ENCODE data around the gene LAMA2. TPM values are rescaled to one million over a fixed set of nuclear protein-coding genes. Genes with fewer than 3 reads are reported as not detected.

LAMA2 gene
- total RNA-seq, 1 donor from 2014 or later = 1.8 TPM

DNA sequence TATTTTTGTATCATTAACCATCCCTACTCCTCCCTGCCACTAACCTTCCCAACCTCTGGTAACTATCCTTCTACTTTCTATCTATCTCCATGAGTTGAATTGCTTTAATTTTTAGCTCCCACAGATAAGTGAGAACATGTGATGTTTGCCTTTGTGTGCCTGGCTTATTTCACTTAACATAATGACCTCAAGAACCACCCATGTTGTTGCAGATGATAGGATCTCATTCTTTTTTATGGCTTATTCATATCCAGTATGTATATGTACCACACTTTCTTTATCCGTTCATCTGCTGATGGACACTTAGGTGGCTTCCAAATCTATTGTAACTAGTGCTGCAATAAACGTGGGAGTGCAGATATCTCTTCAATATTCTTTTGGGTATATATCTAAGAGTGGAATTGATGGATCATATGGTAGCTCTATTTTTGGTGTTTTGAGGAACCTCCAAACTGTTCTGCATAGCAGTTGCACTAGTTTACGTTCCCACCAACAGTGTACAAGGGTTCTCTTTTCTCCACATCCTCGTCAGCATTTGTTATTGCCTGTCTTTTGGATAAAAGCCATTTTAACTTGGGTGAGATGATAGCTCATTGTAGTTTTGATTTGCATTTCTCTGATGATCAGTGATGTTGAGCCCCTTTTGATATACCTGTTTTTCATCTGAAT is 625.7 kb downstream of the LAMA2 start:
- Mint-ChIP-seq H3K4me3 (ENCODE audit: unreplicated experiment) (no peak overlapping the region), H3K4me1 (ENCODE audit: low read depth, unreplicated experiment) (peaks cover 10% of the 10 kb centered on the region), H3K27ac (ENCODE audit: unreplicated experiment) (no peak overlapping the region), H3K9me3 (ENCODE audit: unreplicated experiment) (no peaks in the 10 kb centered on the region), H3K36me3 (ENCODE audit: low read depth, unreplicated experiment) (peaks cover 10% of the 10 kb centered on the region), H3K27me3 (ENCODE audit: low read depth, unreplicated experiment) (no peaks in the 10 kb centered on the region)
- Histone ChIP-seq H3K27ac (ENCODE audit: low read depth, low read length) (no peak overlapping the region), H3K27me3 (ENCODE audit: insufficient read depth, low read length) (no peaks in the 10 kb centered on the region), H4K20me1 (ENCODE audit: insufficient read depth, low read length) (no peaks in the 10 kb centered on the region), H3K36me3 (ENCODE audit: insufficient read depth, low read length) (no peaks in the 10 kb centered on the region), H3K4me3 (ENCODE audit: insufficient read depth, low read depth, low read length) (no peak overlapping the region), H3K4me2 (ENCODE audit: low read length) (no peak overlapping the region), H2AFZ (ENCODE audit: low read depth, low read length) (no peak overlapping the region), H3K4me1 (ENCODE audit: insufficient read depth, low read length) (no peaks in the 10 kb centered on the region), H3K9me3 (ENCODE audit: insufficient read depth, low read depth, low read length) (no peaks in the 10 kb centered on the region), H3K9ac (ENCODE audit: low read length) (no peak overlapping the region), H3K79me2 (ENCODE audit: insufficient read depth, low read length) (no peaks in the 10 kb centered on the region)
- FAIRE-seq (no peak), DNase-seq (ENCODE audit: low read depth) (no peak)
- TF ChIP-seq, protein P1, sequence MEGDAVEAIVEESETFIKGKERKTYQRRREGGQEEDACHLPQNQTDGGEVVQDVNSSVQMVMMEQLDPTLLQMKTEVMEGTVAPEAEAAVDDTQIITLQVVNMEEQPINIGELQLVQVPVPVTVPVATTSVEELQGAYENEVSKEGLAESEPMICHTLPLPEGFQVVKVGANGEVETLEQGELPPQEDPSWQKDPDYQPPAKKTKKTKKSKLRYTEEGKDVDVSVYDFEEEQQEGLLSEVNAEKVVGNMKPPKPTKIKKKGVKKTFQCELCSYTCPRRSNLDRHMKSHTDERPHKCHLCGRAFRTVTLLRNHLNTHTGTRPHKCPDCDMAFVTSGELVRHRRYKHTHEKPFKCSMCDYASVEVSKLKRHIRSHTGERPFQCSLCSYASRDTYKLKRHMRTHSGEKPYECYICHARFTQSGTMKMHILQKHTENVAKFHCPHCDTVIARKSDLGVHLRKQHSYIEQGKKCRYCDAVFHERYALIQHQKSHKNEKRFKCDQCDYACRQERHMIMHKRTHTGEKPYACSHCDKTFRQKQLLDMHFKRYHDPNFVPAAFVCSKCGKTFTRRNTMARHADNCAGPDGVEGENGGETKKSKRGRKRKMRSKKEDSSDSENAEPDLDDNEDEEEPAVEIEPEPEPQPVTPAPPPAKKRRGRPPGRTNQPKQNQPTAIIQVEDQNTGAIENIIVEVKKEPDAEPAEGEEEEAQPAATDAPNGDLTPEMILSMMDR (IDR thresholded peaks at IDR 0.05; ENCODE audit: insufficient read depth, low read depth, low read length) = no peak

DNA sequence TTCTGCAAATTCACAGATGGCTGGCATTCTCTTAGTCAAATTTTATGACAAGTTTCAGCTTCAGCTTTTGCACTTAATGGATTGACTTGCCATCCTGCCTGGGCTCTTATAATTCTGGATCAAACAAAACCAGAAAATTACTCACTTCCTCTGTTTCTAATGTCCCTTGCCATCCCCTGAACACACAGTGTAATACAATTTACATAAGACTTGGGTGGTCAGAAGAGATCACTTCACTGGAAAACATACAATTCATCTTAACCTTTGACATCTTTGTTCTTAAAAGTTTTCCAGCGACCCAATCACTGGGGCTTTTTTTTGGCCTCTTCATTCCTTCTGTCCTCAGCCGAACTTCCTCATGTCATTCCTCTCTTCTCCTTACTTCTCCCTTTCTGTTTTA is 628.0 kb downstream of the LAMA2 start:
- Mint-ChIP-seq H3K36me3 (ENCODE audit: low read depth, unreplicated experiment) (peaks cover 13% of the 10 kb centered on the region), H3K9me3 (ENCODE audit: unreplicated experiment) (no peaks in the 10 kb centered on the region), H3K4me1 (ENCODE audit: low read depth, unreplicated experiment) (peaks cover 11% of the 10 kb centered on the region), H3K27ac (ENCODE audit: unreplicated experiment) (no peak overlapping the region), H3K27me3 (ENCODE audit: low read depth, unreplicated experiment) (no peaks in the 10 kb centered on the region), H3K4me3 (ENCODE audit: unreplicated experiment) (no peak overlapping the region)
- Histone ChIP-seq H3K4me2 (ENCODE audit: low read length) (peak overlapping the region; percentile 11), H3K36me3 (ENCODE audit: insufficient read depth, low read length) (no peaks in the 10 kb centered on the region), H2AFZ (ENCODE audit: low read depth, low read length) (no peak overlapping the region), H3K27me3 (ENCODE audit: insufficient read depth, low read length) (no peaks in the 10 kb centered on the region), H3K4me1 (ENCODE audit: insufficient read depth, low read length) (no peaks in the 10 kb centered on the region), H4K20me1 (ENCODE audit: insufficient read depth, low read length) (no peaks in the 10 kb centered on the region), H3K79me2 (ENCODE audit: insufficient read depth, low read length) (no peaks in the 10 kb centered on the region), H3K27ac (ENCODE audit: low read depth, low read length) (no peak overlapping the region), H3K4me3 (ENCODE audit: insufficient read depth, low read depth, low read length) (no peak overlapping the region), H3K9me3 (ENCODE audit: insufficient read depth, low read depth, low read length) (no peaks in the 10 kb centered on the region), H3K9ac (ENCODE audit: low read length) (no peak overlapping the region)
- TF ChIP-seq, protein P1 (IDR thresholded peaks at IDR 0.05; ENCODE audit: insufficient read depth, low read depth, low read length) = no peak
- no peak for FAIRE-seq
- peak; percentile 39 for DNase-seq (ENCODE audit: low read depth)

DNA sequence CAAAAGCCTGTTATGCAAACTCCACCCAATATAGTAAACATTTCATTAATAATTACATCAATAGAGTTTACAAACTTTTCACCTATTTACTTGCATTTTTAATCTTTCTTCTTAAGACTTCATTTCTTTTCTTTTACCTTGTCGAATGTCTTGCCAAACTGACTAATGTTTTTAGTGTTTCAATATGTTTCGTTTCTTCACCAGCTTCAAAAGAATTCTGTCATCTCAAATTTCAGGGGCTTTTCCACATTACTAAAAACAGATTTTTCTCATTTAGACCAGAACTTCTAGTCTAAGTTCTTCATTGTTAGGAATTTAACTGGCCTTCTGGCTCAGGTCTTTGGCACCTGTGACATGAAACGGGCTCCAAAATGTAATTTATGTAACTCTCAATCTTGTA is 630.5 kb downstream of the LAMA2 start:
- TF ChIP-seq, protein P1 (IDR thresholded peaks at IDR 0.05; ENCODE audit: insufficient read depth, low read depth, low read length) = no peak
- no peak for TF ChIP-seq EZH2 (IDR thresholded peaks at IDR 0.05; ENCODE audit: insufficient read depth, low read length)
- Histone ChIP-seq H2AFZ (ENCODE audit: low read depth, low read length) (no peak overlapping the region), H3K27ac (ENCODE audit: low read depth, low read length) (no peak overlapping the region), H3K79me2 (ENCODE audit: insufficient read depth, low read length) (no peaks in the 10 kb centered on the region), H3K36me3 (ENCODE audit: insufficient read depth, low read length) (no peaks in the 10 kb centered on the region), H3K4me2 (ENCODE audit: low read length) (no peak overlapping the region), H3K27me3 (ENCODE audit: insufficient read depth, low read length) (no peaks in the 10 kb centered on the region), H4K20me1 (ENCODE audit: insufficient read depth, low read length) (no peaks in the 10 kb centered on the region), H3K4me3 (ENCODE audit: insufficient read depth, low read depth, low read length) (no peak overlapping the region), H3K9ac (ENCODE audit: low read length) (no peak overlapping the region), H3K9me3 (ENCODE audit: insufficient read depth, low read depth, low read length) (no peaks in the 10 kb centered on the region), H3K4me1 (ENCODE audit: insufficient read depth, low read length) (no peaks in the 10 kb centered on the region)
- Mint-ChIP-seq H3K4me1 (ENCODE audit: low read depth, unreplicated experiment) (peaks cover 11% of the 10 kb centered on the region), H3K4me3 (ENCODE audit: unreplicated experiment) (no peak overlapping the region), H3K27me3 (ENCODE audit: low read depth, unreplicated experiment) (no peaks in the 10 kb centered on the region), H3K36me3 (ENCODE audit: low read depth, unreplicated experiment) (peaks cover 15% of the 10 kb centered on the region), H3K27ac (ENCODE audit: unreplicated experiment) (no peak overlapping the region), H3K9me3 (ENCODE audit: unreplicated experiment) (no peaks in the 10 kb centered on the region)
- DNase-seq (ENCODE audit: low read depth) (peak; percentile 57), FAIRE-seq (no peak)
